Endothelial cell of umbilical vein (primary cell): ENCODE results near the gene NSUN6. TPM values are rescaled to one million over a fixed set of nuclear protein-coding genes. Genes with fewer than 3 reads are reported as not detected.

Experiments
- BruUV-seq: library from RNA; stranded (reverse); fragments of 400-500 nt; replicated peaks from 2 replicates; lab custom pipeline; 2021; lab: Mats Ljungman, UMichigan
- CTCF ChIA-PET: fragments of 300-600, 350-600 bp; sonication (Branson Sonifier 250); formaldehyde crosslinking; loops from one replicate; lab custom pipeline; 2021; ENCODE audit warnings: antibody characterized with exemption, inconsistent platforms; lab: Charles Lee
- POLR2A ChIA-PET: fragments of 300-600, 350-600 bp; sonication (Branson Sonifier 250); formaldehyde crosslinking; loops from one replicate; lab custom pipeline; 2021; ENCODE audit warnings: antibody characterized with exemption, inconsistent platforms; lab: Charles Lee
- DNase-seq: peaks from one replicate; pipeline ENCODE4 v3.0.0-alpha.2; 2011; ENCODE audit warnings: low read depth, low spot score
- FAIRE-seq: peaks from 2 replicates; lab custom pipeline; 2011; peaks lifted over from hg19 to GRCh38; lab: Jason Lieb, UNC
- H2AFZ ChIP-seq: 2 replicates; pipeline ENCODE4 v1.6.0; 2012; ENCODE audit warnings: low read depth, low read length, control low read depth, inconsistent platforms
- H3K27ac ChIP-seq: 2 replicates; pipeline ENCODE4 v1.5.1; 2011; ENCODE audit warnings: low read depth, mild to moderate bottlenecking, control low read depth, low read length, moderate library complexity; ENCODE audit not compliant: insufficient read depth
- H3K27me3 ChIP-seq, 2 experiments: 2 replicates each; pipeline versions ENCODE4 v1.6.0 to v1.6.1; 2011; ENCODE audit warnings: low read length in 2 of 2, mixed read lengths in 1 of 2; ENCODE audit not compliant: control insufficient read depth in 2 of 2, insufficient read depth in 2 of 2
- H3K36me3 ChIP-seq, 2 experiments: 2 replicates in 1 of 2; 3 replicates in 1 of 2; pipeline ENCODE4 v1.5.1; 2011; ENCODE audit warnings: low read length in 2 of 2, mild to moderate bottlenecking in 1 of 2, moderate library complexity in 1 of 2; ENCODE audit not compliant: control insufficient read depth in 2 of 2, insufficient read depth in 2 of 2; ENCODE audit errors: extremely low read depth in 1 of 2
- H3K4me1 ChIP-seq: 3 replicates; pipeline ENCODE4 v1.5.1; 2011; ENCODE audit warnings: mild to moderate bottlenecking, low read length; ENCODE audit not compliant: control insufficient read depth, insufficient read depth; ENCODE audit errors: extremely low read depth
- H3K4me2 ChIP-seq: 2 replicates; pipeline ENCODE4 v1.6.1; 2011; ENCODE audit warnings: low read length, control low read depth, mixed read lengths; ENCODE audit not compliant: insufficient read depth
- H3K4me3 ChIP-seq, 3 experiments: fragments of 200-600 bp in 1 of 3; sonication (generic), shearing (Covaris generic) in 1 of 3; replicated peaks in 1 of 3; 2 replicates each; pipeline ENCODE4 v1.5.1; 2011 to 2016; ENCODE audit warnings: control low read depth in 3 of 3, low read length in 3 of 3, mild to moderate bottlenecking in 2 of 3, inconsistent platforms in 1 of 3, low read depth in 1 of 3, moderate library complexity in 1 of 3; ENCODE audit not compliant: insufficient read depth in 1 of 3
- H3K79me2 ChIP-seq: 2 replicates; pipeline ENCODE4 v1.6.0; 2012; ENCODE audit warnings: low read length, inconsistent platforms; ENCODE audit not compliant: control insufficient read depth, insufficient read depth
- H3K9ac ChIP-seq: replicated peaks from 2 replicates; pipeline ENCODE3; 2011; ENCODE audit warnings: low read length, control low read depth; ENCODE audit not compliant: insufficient read depth; ENCODE audit errors: extremely low read depth
- H3K9me1 ChIP-seq: replicated peaks from 3 replicates; pipeline ENCODE4 v1.6.0; 2011; ENCODE audit warnings: mild to moderate bottlenecking, low read length; ENCODE audit not compliant: control insufficient read depth, insufficient read depth; ENCODE audit errors: extremely low read depth
- H3K9me3 ChIP-seq: replicated peaks from 2 replicates; pipeline ENCODE4 v1.5.1; 2012; ENCODE audit warnings: low read length, inconsistent platforms; ENCODE audit not compliant: control insufficient read depth, insufficient read depth
- H4K20me1 ChIP-seq: replicated peaks from 2 replicates; pipeline ENCODE3; 2011; ENCODE audit warnings: mild to moderate bottlenecking, low read length; ENCODE audit not compliant: control insufficient read depth, insufficient read depth; ENCODE audit errors: extremely low read depth
- CTCF ChIP-seq, 2 donors: IDR thresholded peaks; 1 replicate in 1 of 2; 2 replicates in 1 of 2; pipeline ENCODE4 v1.5.1; 2011; ENCODE audit warnings: low read length in 2 of 2, mild to moderate bottlenecking in 2 of 2, moderate library complexity in 2 of 2, control low read depth in 1 of 2, inconsistent platforms in 1 of 2, low read depth in 1 of 2; ENCODE audit not compliant: insufficient read depth in 1 of 2; ENCODE audit errors: extremely low read depth in 1 of 2
- EZH2 ChIP-seq: IDR thresholded peaks from 2 replicates; pipeline ENCODE4 v1.6.1; 2012; ENCODE audit warnings: borderline replicate concordance, low read depth, mild to moderate bottlenecking, moderate library complexity, low read length, inconsistent platforms; ENCODE audit not compliant: severe bottlenecking
- FOS ChIP-seq: IDR thresholded peaks from 2 replicates; pipeline ENCODE4 v1.6.1; 2011; ENCODE audit warnings: mild to moderate bottlenecking, low read length, moderate library complexity, borderline replicate concordance; ENCODE audit not compliant: insufficient read depth
- GATA2 ChIP-seq: IDR thresholded peaks from 2 replicates; pipeline ENCODE4 v1.7.0; 2011; ENCODE audit warnings: low read depth, mild to moderate bottlenecking, moderate library complexity, mixed read lengths, low read length; ENCODE audit not compliant: insufficient read length, insufficient read depth
- JUN ChIP-seq: IDR thresholded peaks from 2 replicates; pipeline ENCODE4 v1.6.1; 2011; ENCODE audit warnings: borderline replicate concordance, low read depth; ENCODE audit not compliant: insufficient read length, insufficient read depth
- MAX ChIP-seq: IDR thresholded peaks from 2 replicates; pipeline ENCODE4 v1.6.1; 2011; ENCODE audit not compliant: insufficient read depth, insufficient read length
- MYC ChIP-seq: IDR thresholded peaks from one replicate; pipeline ENCODE4 v1.6.1; 2011; ENCODE audit warnings: mild to moderate bottlenecking, low read depth, low read length
- POLR2A ChIP-seq: IDR thresholded peaks from 2 replicates; pipeline ENCODE4 v1.6.1; 2012; ENCODE audit warnings: low read depth, mild to moderate bottlenecking, control low read depth, low read length
- POLR2AphosphoS5 ChIP-seq: IDR thresholded peaks from 2 replicates; pipeline ENCODE4 v1.6.1; 2012; ENCODE audit warnings: low read depth, mild to moderate bottlenecking, control low read depth, low read length, moderate library complexity; ENCODE audit not compliant: insufficient read depth
- dilution Hi-C: fragments of 300-500 bp; cut with MboI; formaldehyde crosslinking; loops from one replicate; pipeline ENCODE4 v1.15.0; 2019; ENCODE audit warnings: low sequenced_read_pairs; ENCODE audit not compliant: extremely low pct_ligation_motif_present
- intact Hi-C: fragments of 100-400 bp; cut with micrococcal nuclease; formaldehyde crosslinking; loops from one replicate; pipeline ENCODE4 v1.10.0; 2022
- polyA plus RNA-seq, 4 experiments: library from polyadenylated mRNA; depleted of rRNA in 3 of 4; stranded (reverse) in 3 of 4; unstranded in 1 of 4; fragments of >200 nt; gene quantifications; 2 replicates each; pipeline versions ENCODE4 v1.2.1 to v1.2.3, GENCODE V29; 2011 to 2012; ENCODE audit warnings: missing spikeins in 1 of 4
- total RNA-seq: library from RNA; stranded (reverse); gene quantifications from 2 replicates; pipeline ENCODE4 v1.2.3, GENCODE V29; 2021

Gene NSUN6
- total and polyA plus RNA-seq, 2 donors (not counting 3 experiments of a cell fraction or from before 2014, with no cell fraction given): 3.3 to 5.2 TPM

DNA sequence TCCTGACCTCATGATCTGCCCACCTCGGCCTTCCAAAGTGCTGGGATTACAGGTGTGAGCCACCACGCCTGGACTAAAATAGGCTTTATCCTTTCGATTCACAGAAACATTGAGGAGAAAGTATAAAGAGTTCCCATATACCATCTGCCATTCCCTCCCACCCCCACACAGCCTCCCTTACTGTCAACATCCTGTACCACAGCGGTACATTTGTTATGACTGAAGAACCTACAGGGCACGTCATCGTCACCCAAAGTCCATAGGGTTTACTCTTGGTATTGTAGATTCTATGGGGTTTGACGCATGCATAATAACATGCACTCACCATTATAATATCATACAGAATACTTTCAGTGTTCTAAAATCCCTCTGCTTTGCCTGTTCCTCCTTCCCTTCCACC, 35.8 kb upstream of the NSUN6 start:
- no peak for FAIRE-seq
- dilution Hi-C loops: no loop called here
- POLR2A ChIA-PET: no interaction called here

More for the DNA sequence above, 35.8 kb upstream of the NSUN6 start:
- no peaks in the 10 kb centered on the region for H3K79me2 ChIP-seq
- H3K9ac ChIP-seq: no peak overlapping the region
- H3K9me1 ChIP-seq: no peaks in the 10 kb centered on the region
- TF ChIP-seq CTCF (IDR thresholded peaks at IDR 0.05; ENCODE audit: extremely low read depth in 1 of 2, insufficient read depth in 1 of 2, low read depth in 1 of 2, low read length in 2 of 2) (no peak), FOS (no peak), JUN (no peak), MYC (no peak), POLR2A (no peak), MAX (no peak), GATA2 (no peak), POLR2AphosphoS5 (no peak), EZH2 (no peak)
- intact Hi-C loops: no loop called here
- no peak overlapping the region for H2AFZ ChIP-seq
- no peaks in the 10 kb centered on the region for H3K9me3 ChIP-seq
- CTCF ChIA-PET: no interaction called here
- no peak overlapping the region for H3K27ac ChIP-seq
- no peaks in the 10 kb centered on the region for H4K20me1 ChIP-seq
- DNase-seq: no peak
- H3K36me3 ChIP-seq: no peaks in the 10 kb centered on the region
- H3K4me2 ChIP-seq: no peak overlapping the region
- no TSS peak for BruUV-seq
- no peak overlapping the region for H3K4me3 ChIP-seq
- H3K4me1 ChIP-seq: no peaks in the 10 kb centered on the region
- no peaks in the 10 kb centered on the region for H3K27me3 ChIP-seq
